Activated CD4-positive, alpha-beta T cell treated with anti-CD3 and anti-CD28 coated beads, Interleukin-2, amount 10 ng/mL, durations not matched to agents 7 days and 5 days (primary cell): ENCODE measurements around the gene GABRG3. TPM values are rescaled to one million over a fixed set of nuclear protein-coding genes. Genes with fewer than 3 reads are reported as not detected.

Source experiments
- CTCF ChIA-PET: fragments of 350-600 bp; sonication (Branson Sonifier 250); formaldehyde crosslinking; loops from one replicate; lab custom pipeline; 2021; ENCODE audit warnings: antibody characterized with exemption; lab: Charles Lee
- POLR2A ChIA-PET: fragments of 350-600 bp; sonication (Branson Sonifier 250); formaldehyde crosslinking; loops from one replicate; lab custom pipeline; 2021; ENCODE audit warnings: antibody characterized with exemption; lab: Charles Lee
- DNase-seq: peaks from one replicate; pipeline ENCODE4 v3.0.0-alpha.2; 2020
- H3K27ac Mint-ChIP-seq: one replicate; pipeline ENCODE4 v1.8.0; 2021; ENCODE audit warnings: mild to moderate bottlenecking, moderate library complexity, mixed read lengths
- H3K27me3 Mint-ChIP-seq: one replicate; pipeline ENCODE4 v1.8.0; 2021; ENCODE audit warnings: mixed read lengths
- H3K36me3 Mint-ChIP-seq: one replicate; pipeline ENCODE4 v1.8.0; 2021; ENCODE audit warnings: low read depth, mixed read lengths
- H3K4me1 Mint-ChIP-seq: one replicate; pipeline ENCODE4 v1.8.0; 2021; ENCODE audit warnings: mixed read lengths
- H3K4me3 Mint-ChIP-seq: one replicate; pipeline ENCODE4 v1.8.0; 2021; ENCODE audit warnings: mild to moderate bottlenecking, moderate library complexity, mixed read lengths
- H3K9me3 Mint-ChIP-seq: one replicate; pipeline ENCODE4 v1.8.0; 2021; ENCODE audit warnings: mixed read lengths
- total RNA-seq, 2 experiments: library from RNA; stranded (reverse); gene quantifications; one replicate each; pipeline ENCODE4 v1.2.3, GENCODE V29; 2021

The GABRG3 gene
- total RNA-seq, 2 experiments from 2014 or later, result not detected

DNA sequence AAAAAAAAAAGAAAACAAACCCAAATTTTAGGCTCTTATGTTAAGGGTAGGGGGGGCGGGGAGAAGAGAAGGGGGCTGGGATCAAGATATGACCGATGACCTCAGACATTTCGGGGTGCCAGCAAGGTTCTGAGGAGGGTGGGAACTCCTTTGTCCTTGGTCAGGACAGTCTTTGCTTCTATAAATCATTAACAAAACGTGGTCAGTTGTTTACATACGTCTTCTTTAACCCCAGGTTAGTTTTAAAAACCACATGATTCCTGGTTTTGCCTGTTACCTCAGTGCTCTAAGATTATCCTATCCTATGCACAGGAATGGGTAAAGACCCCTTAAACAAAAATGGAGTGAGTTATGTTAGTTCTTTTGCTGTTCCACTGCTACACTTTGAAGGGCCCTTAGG lies 285.5 kb downstream of the GABRG3 start:
- CTCF ChIA-PET, result no interaction called here
- Mint-ChIP-seq H3K4me1 (no peaks in the 10 kb centered on the region), H3K27me3 (no peaks in the 10 kb centered on the region), H3K9me3 (peaks cover 6% of the 10 kb centered on the region), H3K27ac (no peak overlapping the region), H3K4me3 (no peak overlapping the region), H3K36me3 (no peaks in the 10 kb centered on the region)
- POLR2A ChIA-PET, result no interaction called here
- DNase-seq, result no peak

DNA sequence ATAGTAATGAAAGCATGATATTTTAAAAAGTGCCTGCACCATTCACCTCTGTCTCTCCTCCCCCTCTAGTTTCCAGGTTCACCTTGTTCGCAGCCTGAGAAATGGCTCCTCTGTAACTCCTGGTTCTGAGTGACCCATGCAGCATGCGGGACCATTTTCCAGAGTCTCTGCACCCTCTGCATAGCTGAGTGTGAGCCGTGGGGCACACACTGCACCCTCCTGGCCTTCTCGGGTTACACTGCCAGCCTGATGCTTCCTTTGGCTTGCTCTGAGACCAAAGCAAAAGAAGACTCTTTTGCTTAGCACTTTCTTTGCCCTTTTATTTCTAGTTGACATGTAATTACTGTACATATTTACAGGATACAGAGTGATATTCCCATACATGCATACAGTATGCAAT lies 287.3 kb downstream of the GABRG3 start:
- Mint-ChIP-seq H3K36me3 (no peaks in the 10 kb centered on the region), H3K9me3 (peaks cover 10% of the 10 kb centered on the region), H3K4me3 (no peak overlapping the region), H3K27ac (no peak overlapping the region), H3K4me1 (no peaks in the 10 kb centered on the region), H3K27me3 (no peaks in the 10 kb centered on the region)
- CTCF ChIA-PET, result no interaction called here
- no peak for DNase-seq
- POLR2A ChIA-PET, result no interaction called here

DNA sequence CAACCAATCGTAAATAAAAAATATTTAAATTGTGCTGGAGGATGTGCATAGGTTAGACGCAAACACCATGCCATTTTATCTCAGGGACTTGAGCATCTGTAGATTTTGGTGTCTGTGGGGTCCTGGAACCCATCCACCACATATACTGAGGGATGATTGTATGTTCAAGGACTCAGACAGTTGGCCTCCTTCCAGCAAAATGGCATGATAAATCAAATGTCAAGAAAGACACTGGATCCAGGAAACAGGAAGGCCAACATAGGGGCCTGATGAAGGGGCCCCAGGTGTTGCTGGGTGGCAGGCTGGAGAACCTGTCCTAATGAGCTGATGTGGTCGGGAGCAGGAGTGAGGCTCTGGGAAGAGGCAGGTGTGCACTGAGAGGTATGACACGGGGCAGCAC lies 289.5 kb downstream of the GABRG3 start:
- no peaks in the 10 kb centered on the region for H3K27me3 Mint-ChIP-seq
- H3K4me1 Mint-ChIP-seq, result no peaks in the 10 kb centered on the region
- no peak overlapping the region for H3K4me3 Mint-ChIP-seq
- POLR2A ChIA-PET, result no interaction called here
- peaks cover 8% of the 10 kb centered on the region for H3K9me3 Mint-ChIP-seq
- H3K36me3 Mint-ChIP-seq, result no peaks in the 10 kb centered on the region
- no peak for DNase-seq
- no peak overlapping the region for H3K27ac Mint-ChIP-seq
- CTCF ChIA-PET, result no interaction called here

DNA sequence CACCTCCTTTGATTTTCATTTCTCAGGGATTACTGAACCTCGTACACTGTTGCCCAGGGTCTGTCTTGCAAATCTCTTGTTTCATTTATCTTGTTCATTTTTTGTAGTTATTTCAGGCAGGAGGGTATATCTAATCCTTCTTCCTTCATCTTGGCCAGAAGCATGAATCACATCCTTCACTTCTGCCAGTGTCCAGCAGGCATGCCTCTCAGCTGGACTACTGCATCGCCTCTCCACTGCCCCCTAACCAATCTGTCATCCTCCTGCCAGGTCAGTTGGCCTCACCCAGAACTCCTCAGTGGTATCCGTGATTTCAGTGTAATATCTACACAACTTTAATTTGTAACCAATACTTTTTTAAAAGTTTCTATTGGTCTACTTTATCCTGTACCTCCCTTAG lies 297.9 kb downstream of the GABRG3 start:
- ChIA-PET POLR2A (no interaction called here), CTCF (no interaction called here)
- Mint-ChIP-seq H3K4me3 (no peak overlapping the region), H3K27ac (no peak overlapping the region), H3K4me1 (no peaks in the 10 kb centered on the region), H3K27me3 (no peaks in the 10 kb centered on the region), H3K9me3 (peaks cover 15% of the 10 kb centered on the region), H3K36me3 (no peaks in the 10 kb centered on the region)
- DNase-seq, result no peak

DNA sequence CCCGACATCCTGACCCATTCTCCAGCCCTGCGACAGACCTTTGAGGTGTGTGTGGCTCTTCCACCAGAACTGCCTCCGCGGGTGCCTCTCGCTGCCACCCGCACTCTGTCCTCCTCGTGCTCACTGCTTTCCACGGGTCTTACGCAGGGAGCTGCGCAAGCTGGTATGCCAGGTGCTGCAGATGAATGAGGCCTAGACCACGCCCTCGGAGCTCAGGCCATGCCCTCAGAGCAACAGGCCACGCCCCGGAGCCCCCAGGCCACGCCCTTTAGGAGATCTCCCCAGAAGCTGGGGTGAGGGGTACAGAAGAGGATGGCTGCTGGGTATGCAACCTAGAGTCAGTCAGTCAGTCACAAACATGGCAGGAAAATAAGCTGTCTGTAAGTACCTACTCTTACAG lies 300.3 kb downstream of the GABRG3 start:
- H3K4me3 Mint-ChIP-seq, result no peak overlapping the region
- ChIA-PET POLR2A (no interaction called here), CTCF (no interaction called here)
- H3K27ac Mint-ChIP-seq, result no peak overlapping the region
- H3K4me1 Mint-ChIP-seq, result no peaks in the 10 kb centered on the region
- no peaks in the 10 kb centered on the region for H3K27me3 Mint-ChIP-seq
- peaks cover 19% of the 10 kb centered on the region for H3K9me3 Mint-ChIP-seq
- no peaks in the 10 kb centered on the region for H3K36me3 Mint-ChIP-seq
- DNase-seq, result no peak

DNA sequence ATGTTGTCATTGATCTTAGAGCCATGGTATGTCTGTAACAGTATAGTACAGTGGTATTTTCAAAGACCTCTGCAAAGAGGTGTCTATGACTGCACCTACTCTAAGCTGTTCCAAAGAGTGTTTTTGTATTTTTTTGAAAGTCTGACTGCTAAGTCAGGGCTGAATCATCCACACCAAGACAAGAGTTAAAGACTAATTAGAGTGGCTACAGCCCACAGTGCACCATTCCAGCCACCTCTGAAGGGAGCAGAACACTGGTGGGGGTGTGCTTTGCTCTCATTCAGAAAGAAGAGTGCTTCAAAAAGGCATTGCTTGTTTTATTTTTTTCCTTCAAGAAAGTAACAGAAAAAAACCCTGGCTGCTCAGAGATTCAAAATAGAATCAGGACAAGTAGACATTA lies 301.4 kb downstream of the GABRG3 start:
- Mint-ChIP-seq H3K4me3 (no peak overlapping the region), H3K9me3 (peaks cover 13% of the 10 kb centered on the region), H3K36me3 (no peaks in the 10 kb centered on the region), H3K27me3 (no peaks in the 10 kb centered on the region), H3K4me1 (no peaks in the 10 kb centered on the region), H3K27ac (no peak overlapping the region)
- CTCF ChIA-PET, result no interaction called here
- POLR2A ChIA-PET, result no interaction called here
- no peak for DNase-seq

DNA sequence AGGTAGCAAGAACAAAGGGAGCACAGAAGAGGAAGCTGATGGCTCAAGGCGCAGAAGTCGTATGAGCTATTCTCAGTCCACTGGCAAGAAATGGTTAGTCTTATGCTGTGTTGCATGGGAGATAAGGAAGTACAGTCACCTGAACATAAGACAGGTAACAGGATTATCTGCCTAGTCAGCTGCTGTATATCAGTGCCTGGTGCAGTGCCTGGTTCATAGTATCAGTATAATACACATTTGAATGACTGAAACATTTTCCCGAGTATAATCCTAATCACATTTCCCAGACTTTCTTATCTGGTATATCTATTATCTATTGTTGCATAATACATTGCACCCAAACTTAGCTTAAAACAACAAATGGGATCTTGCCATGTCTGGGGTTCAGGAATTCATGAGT lies 302.5 kb downstream of the GABRG3 start:
- CTCF ChIA-PET, result no interaction called here
- POLR2A ChIA-PET, result no interaction called here

DNA sequence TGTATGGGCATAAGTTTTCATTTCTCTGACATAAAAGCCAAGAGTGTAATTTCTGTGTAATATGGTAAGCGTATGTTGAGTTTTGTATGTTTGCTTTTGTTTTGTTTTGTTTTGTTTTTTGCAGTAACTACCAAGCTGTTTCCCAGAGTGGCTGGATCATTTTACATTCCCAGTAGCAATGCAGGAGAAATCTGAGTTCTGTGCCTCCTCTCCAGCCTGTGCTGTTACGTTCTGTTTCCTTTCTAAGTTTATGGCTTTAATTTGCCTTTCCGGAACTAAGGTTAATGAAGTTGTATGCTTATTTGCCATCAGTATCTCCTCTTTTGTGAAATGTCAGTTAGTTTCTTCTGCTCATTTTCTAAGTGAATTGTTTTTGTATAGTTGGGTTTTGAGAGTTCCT lies 307.8 kb downstream of the GABRG3 start:
- CTCF ChIA-PET, result no interaction called here
- no peak for DNase-seq

More for the DNA sequence above, 302.5 kb downstream of the GABRG3 start:
- no peaks in the 10 kb centered on the region for H3K36me3 Mint-ChIP-seq
- H3K27me3 Mint-ChIP-seq, result no peaks in the 10 kb centered on the region
- H3K9me3 Mint-ChIP-seq, result peaks cover 13% of the 10 kb centered on the region
- DNase-seq, result no peak
- H3K27ac Mint-ChIP-seq, result no peak overlapping the region
- H3K4me1 Mint-ChIP-seq, result no peaks in the 10 kb centered on the region
- H3K4me3 Mint-ChIP-seq, result no peak overlapping the region

DNA sequence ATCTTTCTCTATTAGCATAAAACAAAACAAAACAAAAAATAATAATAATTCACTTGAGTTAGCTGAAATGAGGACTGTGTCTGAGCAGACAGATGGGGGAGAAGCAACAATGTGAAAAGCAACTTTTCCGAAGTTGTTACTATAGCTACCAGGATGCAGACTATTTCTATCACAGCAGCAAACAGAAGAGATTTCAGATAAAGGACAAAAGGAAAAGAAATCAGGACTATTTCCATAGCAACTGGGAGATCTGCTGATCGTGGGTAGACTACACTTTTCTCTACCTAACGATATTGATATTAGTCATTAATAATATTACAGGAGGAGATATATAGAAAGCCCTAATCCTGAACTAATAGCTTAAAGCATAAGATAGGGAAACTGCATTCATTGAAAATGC lies 321.7 kb downstream of the GABRG3 start:
- Mint-ChIP-seq H3K9me3 (peaks cover 4% of the 10 kb centered on the region), H3K36me3 (no peaks in the 10 kb centered on the region), H3K27me3 (no peaks in the 10 kb centered on the region), H3K4me1 (no peaks in the 10 kb centered on the region), H3K4me3 (no peak overlapping the region), H3K27ac (no peak overlapping the region)
- DNase-seq, result no peak
- ChIA-PET POLR2A (no interaction called here), CTCF (no interaction called here)

More for the DNA sequence above, 307.8 kb downstream of the GABRG3 start:
- POLR2A ChIA-PET, result no interaction called here
- H3K4me3 Mint-ChIP-seq, result no peak overlapping the region
- peaks cover 11% of the 10 kb centered on the region for H3K9me3 Mint-ChIP-seq
- H3K36me3 Mint-ChIP-seq, result no peaks in the 10 kb centered on the region
- no peaks in the 10 kb centered on the region for H3K4me1 Mint-ChIP-seq
- H3K27me3 Mint-ChIP-seq, result no peaks in the 10 kb centered on the region
- no peak overlapping the region for H3K27ac Mint-ChIP-seq

DNA sequence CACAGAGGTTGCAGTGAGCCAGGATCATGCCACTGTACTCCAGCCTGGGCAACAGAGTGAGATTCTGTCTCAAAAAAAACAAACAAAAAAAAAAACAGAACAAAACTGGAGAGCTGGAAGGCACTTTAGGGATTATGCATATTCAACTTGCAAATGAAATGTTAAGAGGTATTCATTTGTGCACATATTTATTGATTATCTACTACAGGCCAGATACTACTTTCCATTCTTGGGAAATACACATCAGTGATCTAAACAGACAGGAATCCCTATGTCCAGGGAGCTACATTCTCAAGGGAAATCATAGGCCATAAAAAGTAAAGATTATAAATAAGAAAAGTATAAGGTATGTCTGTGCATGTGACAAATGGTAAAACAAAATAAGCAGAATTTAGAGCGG lies 322.6 kb downstream of the GABRG3 start:
- Mint-ChIP-seq H3K27me3 (no peaks in the 10 kb centered on the region), H3K36me3 (no peaks in the 10 kb centered on the region), H3K4me3 (no peak overlapping the region), H3K9me3 (peaks cover 9% of the 10 kb centered on the region), H3K4me1 (no peaks in the 10 kb centered on the region), H3K27ac (no peak overlapping the region)
- POLR2A ChIA-PET, result no interaction called here
- no peak for DNase-seq
- CTCF ChIA-PET, result no interaction called here

DNA sequence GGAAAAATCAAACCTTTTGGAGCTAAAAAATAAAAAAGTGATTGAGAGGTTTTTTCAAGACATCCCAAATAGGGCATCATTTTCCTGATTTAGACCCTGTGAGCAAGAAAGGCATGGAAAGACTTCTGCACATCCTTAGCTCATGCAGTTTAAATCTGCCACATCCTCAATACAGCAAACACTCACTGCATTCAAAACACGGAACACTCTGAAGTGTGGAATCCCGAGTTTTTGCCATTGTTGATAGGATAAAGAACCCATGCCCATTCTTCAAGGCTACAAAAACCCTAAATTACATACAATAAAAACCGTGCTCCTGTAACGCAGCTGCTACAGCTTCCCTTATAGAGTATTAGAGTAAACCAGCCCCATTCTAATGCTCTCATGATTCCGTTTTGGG lies 346.8 kb downstream of the GABRG3 start:
- DNase-seq, result no peak
- CTCF ChIA-PET, result no interaction called here
- H3K4me1 Mint-ChIP-seq, result no peaks in the 10 kb centered on the region
- peaks cover 20% of the 10 kb centered on the region for H3K9me3 Mint-ChIP-seq
- H3K27ac Mint-ChIP-seq, result no peak overlapping the region
- H3K27me3 Mint-ChIP-seq, result no peaks in the 10 kb centered on the region
- POLR2A ChIA-PET, result no interaction called here
- no peak overlapping the region for H3K4me3 Mint-ChIP-seq
- H3K36me3 Mint-ChIP-seq, result no peaks in the 10 kb centered on the region

DNA sequence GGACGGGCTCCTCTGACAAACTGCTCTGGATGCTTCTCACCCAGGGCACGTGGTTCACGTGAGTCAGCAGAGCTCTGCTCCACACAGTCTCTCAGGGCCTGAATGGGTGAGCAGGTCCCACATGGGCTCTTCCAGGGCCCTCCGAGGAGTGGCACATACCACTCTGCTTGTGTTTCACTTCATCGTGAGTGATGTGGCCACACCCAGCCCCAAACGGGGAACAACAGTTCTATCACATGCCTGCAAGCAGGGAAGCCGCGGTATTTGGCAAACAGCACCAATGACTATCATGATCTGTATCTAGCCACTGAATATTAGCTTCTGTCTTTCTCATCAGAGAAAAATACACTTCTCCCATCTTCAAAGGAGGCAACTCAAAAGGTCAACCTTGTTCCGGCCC lies 352.8 kb downstream of the GABRG3 start:
- ChIA-PET CTCF (no interaction called here), POLR2A (no interaction called here)
- Mint-ChIP-seq H3K4me1 (no peaks in the 10 kb centered on the region), H3K36me3 (no peaks in the 10 kb centered on the region), H3K9me3 (peaks cover 24% of the 10 kb centered on the region), H3K4me3 (no peak overlapping the region), H3K27ac (no peak overlapping the region), H3K27me3 (no peaks in the 10 kb centered on the region)
- no peak for DNase-seq

DNA sequence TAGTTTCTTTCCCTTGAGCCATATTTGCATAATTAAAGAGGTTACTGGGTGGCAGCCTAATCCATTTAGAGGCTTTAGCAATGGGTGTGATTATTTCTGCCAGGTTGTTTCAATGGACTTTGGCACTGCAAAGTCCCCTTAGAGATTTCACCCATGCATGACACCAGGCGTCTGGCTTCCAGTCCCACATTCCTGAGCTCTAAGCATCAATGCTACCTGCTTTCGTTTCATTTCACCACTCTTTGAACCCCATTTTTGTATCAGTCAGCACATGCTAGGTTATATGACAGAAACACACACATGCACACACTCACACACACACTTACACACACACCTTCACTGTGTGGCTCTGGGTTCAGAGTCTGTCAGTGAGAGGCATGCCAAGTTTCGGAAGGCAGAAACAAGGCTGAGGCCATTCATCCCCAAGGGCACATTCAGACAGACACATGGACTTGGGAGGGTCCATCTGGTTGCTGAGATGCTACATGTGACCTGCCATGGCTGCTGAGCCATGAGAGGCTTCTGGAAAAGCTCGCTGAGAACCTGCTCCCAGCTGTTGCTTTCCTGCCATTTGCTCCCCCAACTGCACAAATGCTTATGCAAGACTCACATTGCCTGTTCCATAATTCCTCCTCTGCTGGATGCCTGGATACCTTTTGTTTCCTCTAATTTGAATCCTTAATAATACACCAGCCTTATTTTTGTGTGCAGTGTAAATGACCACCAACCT lies 354.1 kb downstream of the GABRG3 start:
- Mint-ChIP-seq H3K36me3 (no peaks in the 10 kb centered on the region), H3K4me3 (no peak overlapping the region), H3K27me3 (no peaks in the 10 kb centered on the region), H3K27ac (no peak overlapping the region), H3K4me1 (no peaks in the 10 kb centered on the region), H3K9me3 (peaks cover 18% of the 10 kb centered on the region)
- POLR2A ChIA-PET, result no interaction called here
- DNase-seq, result no peak
- CTCF ChIA-PET, result interaction anchor here (1.0 kb wide), 1 partner anchor 10 kb away, joined by 3 read pairs; no protein-coding TSS in a partner anchor

DNA sequence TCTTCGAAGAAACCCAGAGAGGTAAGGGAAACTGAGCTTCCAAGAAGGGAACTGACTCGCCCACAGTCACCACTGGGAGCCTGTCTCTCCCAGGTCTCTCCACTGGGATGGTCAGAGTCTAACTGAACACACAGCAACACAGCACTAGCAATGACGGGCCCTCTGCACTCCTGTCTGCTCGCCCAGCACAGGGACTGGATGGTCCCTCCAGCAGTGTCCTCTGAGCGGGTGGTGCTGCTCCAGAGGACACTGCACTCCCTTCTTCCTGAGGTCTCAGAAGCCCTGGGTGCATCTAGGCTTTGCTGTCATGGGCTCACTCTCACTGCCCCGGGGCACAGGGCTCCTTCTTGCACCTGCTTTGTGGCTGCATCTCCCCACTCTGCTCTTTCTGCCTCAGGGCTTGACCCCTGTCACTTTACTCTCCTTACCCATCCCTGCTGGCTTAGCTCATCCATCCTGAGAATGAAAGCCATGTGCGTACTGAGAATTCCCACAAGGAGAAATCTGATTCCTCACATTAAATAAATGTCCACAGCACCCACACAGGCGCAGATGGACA lies 356.6 kb downstream of the GABRG3 start:
- Mint-ChIP-seq H3K4me3 (no peak overlapping the region), H3K9me3 (peaks cover 13% of the 10 kb centered on the region), H3K27me3 (no peaks in the 10 kb centered on the region), H3K36me3 (no peaks in the 10 kb centered on the region), H3K27ac (no peak overlapping the region), H3K4me1 (no peaks in the 10 kb centered on the region)
- DNase-seq, result no peak
- CTCF ChIA-PET, result no interaction called here
- POLR2A ChIA-PET, result no interaction called here
